HUDEP-2 (cell line): ENCODE data around the gene DNAJC27.

Experiments
- DNase-seq, 76 experiments: peaks; one replicate each; lab custom pipeline; 2025; ENCODE audit not compliant: unreplicated experiment in 76 of 76; lab: John Stamatoyannopoulos, UW

DNAJC27 gene

DNA sequence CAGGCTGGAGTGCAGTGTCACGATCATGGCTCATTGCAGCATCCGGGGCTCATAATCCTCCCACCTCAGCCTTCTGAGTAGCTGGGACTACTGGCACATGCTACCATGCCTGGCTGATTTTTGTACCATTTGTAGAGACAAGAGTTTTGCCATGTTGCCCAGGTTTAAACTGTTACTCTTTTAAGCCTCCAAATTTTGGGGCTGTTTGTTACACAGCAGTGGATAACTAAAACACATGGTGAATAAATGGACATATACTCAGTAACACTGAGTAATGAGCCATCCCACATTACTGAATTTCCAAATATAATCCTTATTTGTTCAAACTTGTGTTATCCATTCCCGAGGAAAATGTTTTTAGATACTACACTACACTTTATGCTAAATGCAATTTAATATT lies 61.5 kb downstream of the DNAJC27 start:
- no peak for DNase-seq

DNA sequence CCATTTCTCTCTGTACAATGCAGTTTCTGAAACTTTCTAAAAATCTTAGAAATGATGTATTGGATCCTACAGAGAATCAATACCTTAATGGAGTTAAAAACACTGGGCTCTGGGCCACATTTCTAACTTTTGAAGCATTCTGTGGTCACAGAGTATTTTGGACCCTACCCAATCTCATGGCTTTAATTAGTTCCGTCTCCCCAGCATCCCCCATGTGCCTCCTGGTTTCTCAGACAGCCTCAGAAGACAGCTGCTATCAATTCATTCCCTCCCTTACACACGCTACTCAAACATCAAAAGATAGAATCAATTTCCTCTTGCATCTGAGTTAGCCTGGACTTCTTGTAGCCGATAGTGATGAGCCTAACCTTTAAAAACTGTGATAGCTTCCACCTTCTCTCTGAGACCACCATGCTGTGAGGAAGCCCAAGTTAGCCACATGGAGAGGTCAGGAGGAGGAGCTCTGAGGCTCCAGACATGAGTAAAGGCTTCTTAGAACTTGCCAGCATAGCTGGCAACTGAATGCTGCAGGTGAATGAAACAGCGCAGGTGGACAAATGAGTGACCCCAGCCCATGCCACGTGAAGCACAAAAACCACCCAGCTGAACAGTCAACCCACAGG lies 62.1 kb downstream of the DNAJC27 start:
- no peak for DNase-seq

DNA sequence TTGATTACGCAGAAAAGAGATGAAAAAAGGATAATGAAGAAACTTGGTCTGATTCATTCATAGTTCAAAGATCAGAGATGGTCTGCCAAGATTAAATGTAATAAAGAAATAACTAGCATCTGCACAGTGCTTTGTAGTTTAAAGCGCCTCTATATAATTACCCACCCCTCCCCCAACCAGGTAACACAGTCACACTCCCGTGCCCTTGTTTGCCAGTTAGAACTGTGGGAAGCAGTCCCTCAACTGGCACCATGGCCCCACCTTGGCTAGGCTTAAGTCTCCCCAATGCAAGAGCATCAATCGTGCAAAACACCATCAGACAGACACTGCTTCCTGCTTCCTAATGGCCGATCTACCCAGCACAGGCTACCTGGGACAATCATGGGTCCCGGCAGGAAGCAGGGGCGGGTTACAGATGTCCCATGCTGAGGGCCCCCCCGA lies 63.3 kb downstream of the DNAJC27 start:
- DNase-seq, result no peak

DNA sequence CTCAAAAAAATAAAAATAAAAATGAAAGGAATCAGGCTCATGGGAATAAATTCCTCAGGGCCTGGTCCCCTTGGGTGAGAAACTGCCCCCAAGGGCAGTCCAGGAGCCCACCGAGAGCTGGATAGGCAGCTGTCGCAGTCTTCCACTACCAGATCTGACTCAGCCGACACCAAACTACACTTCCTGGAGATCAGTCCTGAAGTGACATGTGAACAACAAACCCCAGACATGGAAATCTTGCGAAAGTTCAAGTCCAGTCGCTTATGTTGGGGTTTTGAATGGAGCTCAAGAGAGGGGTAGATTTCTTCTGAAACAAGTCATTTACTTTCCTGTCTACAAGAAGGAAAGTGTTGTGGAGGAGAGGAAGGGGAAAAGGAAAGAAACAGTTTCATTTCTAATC lies 64.6 kb downstream of the DNAJC27 start:
- no peak for DNase-seq

DNA sequence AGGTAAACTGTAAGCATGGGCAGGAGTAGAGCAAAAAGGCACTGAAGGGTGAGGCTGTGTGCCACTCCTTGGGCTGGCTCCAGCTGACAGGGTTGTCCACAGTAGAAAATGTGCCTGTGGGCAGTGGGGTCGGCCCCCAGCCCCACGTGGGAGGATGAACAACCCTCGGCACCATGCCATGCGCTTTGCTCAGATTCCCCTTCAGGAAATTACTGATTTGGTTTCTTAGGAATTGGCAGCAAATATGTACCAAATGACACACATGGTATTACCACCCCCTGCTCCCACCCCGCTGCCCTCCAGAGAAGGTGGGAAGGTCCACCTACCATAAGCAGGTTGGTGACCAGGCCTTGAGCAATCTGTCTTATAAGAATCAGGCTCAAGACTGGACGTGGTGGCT lies 65.3 kb downstream of the DNAJC27 start:
- DNase-seq, result no peak

DNA sequence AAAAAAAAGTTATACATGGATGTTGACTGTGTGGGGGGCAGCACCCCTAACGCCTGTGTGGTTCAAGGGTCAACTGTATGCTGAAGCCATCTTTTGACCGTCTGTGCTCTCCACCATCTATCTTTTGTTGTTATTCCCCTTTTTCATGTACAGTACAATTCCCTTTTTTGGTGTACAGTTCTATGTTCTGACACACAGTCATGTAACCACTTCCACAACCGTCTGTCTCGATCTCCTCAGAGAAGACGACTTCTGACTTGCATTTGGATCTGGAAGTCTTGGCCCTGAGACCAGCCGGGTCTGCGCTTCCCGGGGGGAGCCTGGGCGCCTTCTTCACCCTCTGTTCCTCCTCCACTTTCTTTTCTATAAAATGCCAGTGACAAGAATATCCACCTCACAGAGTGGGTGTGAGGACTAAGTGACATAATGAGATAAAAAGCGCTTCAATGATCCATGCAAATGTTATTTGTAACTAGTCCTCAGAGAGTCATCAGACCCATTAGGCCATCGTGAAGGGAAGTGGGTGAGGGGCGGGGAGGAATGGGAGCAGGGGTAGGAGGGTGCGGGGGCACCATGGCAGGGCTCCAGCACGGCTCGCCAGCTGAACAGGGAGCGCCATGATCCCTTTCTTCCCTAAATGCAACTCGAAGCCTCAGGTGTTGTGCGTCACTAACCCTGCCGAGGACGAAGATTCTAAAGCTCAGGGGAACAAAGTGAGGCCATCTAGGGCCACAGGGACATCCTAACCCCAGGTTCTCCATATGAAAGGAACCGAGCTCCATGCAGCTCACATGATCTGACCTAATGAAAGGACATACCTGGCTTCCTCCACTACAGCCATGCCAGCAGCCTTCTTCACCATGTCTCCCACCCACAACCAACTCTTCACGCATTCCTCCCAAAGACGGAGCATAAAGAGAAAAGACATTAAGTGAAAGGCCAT lies 68.3 kb downstream of the DNAJC27 start:
- no peak for DNase-seq

DNA sequence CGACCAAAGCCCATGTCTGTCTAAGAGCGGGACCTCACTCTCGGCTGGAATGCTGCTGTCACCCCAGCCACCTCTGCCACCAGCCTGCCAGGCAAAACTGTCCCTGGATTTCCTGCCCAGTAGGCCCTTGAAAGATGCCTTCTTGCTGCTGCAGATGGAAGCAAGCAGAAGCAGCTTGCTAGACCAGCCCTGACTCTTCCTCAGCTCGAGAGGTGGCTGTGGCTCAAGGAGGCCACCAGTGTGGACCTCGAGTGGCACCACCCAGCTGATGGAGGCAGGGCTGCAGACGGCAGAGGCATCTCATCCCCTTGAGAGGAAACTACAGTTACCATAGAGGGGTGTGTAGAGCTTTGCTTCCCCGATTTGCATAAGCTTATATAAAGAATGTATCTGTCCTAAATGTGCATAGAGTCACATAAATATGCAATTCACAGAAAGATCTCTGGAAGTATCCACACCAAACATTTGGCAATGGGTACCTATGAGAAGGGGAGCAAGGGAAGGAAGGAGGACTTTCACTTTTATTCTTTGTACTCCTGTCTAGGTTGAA lies 72.3 kb downstream of the DNAJC27 start:
- DNase-seq, result no peak

DNA sequence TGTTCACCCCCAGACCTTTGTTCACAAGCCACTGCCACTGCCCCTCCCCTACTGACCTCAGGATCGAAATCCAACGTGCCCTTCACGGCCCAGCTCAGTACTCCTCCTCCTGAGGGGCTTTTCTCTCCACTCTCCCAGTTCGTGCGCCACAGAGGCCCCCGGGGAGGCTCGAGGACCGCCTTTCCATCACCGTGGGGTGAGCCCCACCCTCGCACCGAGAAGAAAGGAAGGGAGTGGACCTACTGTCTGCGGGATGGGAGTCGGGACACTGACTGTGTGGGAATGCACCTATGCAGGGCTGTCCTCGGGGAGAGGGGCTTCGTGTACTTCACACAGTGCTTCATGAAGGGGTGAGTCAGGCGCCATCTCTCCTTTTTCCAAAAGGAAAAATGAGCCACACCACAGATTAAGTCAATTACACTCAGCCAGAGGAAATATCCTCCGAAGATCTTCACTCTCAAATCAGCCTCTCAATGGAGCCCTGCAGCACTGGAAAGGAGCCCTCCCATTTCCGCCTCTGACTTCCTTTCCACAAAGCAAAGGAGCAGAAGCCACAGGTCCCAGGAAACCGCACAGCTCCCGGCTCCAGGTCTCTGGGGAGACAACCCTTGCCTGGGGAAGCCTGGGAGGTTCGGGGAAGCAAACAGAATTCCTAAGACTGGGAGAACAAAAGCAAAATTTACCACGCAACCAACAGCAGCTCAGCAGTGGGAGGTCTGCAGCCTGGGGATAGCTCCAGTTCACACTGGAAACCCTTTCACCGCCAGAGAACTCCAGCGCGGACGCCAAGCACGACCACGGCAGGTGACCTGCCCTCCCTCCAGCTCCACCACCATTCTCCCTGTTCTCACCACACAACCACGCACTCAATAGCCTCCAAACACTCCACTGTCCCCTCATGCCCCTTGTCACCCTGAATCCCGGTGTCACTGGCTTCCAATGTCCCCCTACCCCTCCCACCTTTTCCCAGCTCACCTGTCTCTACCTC lies 73.3 kb downstream of the DNAJC27 start:
- no peak for DNase-seq

DNA sequence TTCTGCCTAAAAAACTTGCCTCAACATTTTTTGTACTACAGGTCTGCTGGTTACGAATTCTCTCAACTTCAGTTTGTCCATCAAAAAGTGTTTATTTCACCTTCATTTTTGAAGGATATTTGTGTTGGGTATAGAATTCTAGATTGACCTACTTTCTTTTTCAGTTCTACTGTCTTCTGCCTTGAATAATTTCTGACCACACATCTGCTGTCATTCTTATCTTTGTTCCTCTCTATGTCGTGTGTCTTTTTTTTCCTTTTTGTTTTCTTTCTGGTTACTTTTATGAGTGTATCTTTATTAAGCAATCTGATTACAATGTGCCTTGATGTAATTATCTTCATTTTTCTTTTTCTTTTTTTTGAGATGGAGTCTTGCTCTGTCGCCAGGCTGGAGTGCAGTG lies 77.0 kb downstream of the DNAJC27 start:
- no peak for DNase-seq

DNA sequence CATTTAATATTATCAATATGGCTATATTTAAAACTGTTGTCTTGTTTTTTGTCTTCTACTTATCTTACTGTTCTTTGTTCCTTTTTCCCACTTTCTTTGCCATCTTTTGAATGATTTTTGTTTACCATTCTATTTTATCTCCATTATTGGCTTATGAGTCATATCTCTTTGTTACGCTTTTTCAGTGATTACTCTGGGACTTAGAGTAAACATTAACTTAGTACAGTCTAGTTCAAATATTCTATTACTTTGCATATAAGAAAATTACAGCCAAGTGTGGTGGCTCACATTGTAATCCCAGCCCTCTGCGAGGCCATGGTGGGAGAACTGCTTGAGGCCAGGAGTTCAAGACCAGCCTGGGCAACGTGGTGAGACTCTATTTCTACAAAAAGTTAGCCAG lies 77.8 kb downstream of the DNAJC27 start:
- no peak for DNase-seq
